D721Med (cell line): ENCODE measurements around the gene FOSL2.

Experiments used
- DNase-seq: peaks from one replicate; pipeline ENCODE4 v3.0.0; 2011; ENCODE audit warnings: low spot score; ENCODE audit not compliant: insufficient read length
- FAIRE-seq: peaks from 2 replicates; lab custom pipeline; 2011; peaks lifted over from hg19 to GRCh38; lab: Jason Lieb, UNC
- TF ChIP-seq, protein P1 (sequence below): IDR thresholded peaks from 2 replicates; pipeline ENCODE4 v1.5.1; 2012; ENCODE audit warnings: mild to moderate bottlenecking, control low read depth; ENCODE audit not compliant: insufficient read depth; ENCODE audit errors: missing control alignments

The FOSL2 gene

GRCh38 chr2:28392297-28393113 is at the start of gene FOSL2:
FOSL2 (plus strand) TSS chr2:28392858; CDS start chr2:28393721, 863 bp downstream.
- FAIRE-seq (no peak), DNase-seq (peak; percentile 80)
- TF ChIP-seq, protein P1, sequence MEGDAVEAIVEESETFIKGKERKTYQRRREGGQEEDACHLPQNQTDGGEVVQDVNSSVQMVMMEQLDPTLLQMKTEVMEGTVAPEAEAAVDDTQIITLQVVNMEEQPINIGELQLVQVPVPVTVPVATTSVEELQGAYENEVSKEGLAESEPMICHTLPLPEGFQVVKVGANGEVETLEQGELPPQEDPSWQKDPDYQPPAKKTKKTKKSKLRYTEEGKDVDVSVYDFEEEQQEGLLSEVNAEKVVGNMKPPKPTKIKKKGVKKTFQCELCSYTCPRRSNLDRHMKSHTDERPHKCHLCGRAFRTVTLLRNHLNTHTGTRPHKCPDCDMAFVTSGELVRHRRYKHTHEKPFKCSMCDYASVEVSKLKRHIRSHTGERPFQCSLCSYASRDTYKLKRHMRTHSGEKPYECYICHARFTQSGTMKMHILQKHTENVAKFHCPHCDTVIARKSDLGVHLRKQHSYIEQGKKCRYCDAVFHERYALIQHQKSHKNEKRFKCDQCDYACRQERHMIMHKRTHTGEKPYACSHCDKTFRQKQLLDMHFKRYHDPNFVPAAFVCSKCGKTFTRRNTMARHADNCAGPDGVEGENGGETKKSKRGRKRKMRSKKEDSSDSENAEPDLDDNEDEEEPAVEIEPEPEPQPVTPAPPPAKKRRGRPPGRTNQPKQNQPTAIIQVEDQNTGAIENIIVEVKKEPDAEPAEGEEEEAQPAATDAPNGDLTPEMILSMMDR: no peak

GRCh38 chr2:28343184-28343942 is 49.3 kb upstream of the FOSL2 start:
- TF ChIP-seq, protein P1: no peak
- DNase-seq: no peak
- FAIRE-seq: no peak

DNA sequence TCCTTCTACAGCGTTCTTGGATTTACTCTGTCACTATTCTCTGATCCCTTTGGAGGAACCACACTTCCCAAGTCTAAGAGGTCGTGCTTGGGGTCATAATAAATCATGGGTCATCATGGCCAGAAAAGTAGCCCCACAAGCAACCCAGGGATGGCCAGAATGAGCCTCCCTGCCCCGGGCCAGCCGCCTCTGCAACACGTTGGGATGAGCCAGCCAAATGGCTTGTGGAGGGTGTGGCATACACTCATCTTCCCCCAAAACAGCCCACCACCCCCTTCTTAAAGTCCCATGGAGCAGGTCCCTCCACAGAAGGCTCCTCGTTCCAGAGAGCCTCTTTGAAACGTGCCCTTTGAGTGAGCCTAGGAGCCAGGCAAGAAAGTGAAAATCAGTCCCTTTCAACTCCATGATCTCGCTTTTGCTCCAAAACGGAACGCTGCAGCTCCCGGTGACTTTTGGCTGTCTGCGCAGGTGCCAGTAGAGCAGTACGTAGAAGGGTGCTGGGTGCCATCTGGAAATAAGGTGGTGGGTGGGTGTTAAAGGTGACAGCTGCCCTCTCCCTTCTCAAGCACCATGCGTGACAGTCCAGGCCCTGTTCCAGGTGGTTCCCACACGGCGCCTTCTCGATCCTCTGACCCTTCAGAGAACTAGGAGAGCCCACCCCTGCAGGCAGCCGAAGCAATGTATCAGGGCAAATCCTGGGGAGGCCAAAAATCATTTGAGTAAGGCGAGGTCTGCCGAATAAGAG is 48.5 kb upstream of the FOSL2 start:
- no peak for DNase-seq
- TF ChIP-seq, protein P1: no peak
- no peak for FAIRE-seq

DNA sequence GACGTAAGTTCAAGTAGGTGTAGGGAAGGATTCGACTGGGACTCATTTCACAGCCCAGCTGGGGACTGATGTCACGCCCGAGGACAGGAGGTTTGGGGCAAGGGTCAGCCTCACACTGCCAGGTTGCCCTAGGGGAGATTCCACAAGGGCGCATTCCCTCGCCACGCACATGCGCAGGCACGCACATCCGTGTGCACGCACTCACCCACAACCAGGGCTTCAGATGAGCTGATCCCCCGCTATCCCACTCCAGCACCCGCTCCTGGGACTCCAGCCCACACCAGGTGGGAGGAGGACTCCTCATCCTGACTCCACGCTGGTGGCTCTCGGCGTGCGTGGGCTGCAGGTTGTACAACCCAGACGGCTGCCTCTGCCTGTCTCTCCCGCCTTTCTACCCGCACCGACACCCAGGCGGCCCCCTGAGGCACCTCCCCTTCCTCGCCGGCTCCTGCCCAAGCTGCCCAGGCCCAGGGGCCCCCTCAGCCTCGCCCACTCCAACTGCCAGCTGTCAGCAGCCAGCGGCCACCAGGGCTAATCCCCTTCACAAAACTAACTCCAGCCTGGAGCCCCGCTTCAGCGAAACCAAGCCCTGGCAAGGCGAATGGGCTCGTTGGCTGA is 47.8 kb upstream of the FOSL2 start:
- FAIRE-seq (no peak), DNase-seq (no peak)
- TF ChIP-seq, protein P1: no peak

DNA sequence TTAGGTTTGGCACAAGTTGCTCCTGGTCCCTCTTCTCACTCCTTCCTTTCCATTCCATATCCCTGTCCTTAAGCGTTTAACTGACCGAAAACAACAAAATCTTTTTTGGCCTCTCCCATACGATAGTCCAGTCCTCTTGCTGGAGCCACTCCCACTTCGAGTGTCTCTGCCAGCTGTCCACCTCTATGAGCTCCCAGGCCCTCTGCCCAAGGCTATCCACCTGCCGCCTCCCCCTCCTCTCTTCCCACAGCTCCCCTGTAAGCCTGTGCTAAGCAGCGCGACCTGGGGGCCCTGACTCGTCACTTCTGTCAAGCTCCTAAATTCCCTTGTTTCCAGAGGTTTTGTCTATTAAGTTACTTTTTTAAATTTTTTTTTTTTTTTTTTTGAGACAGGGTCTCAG is 47.0 kb upstream of the FOSL2 start:
- TF ChIP-seq, protein P1: no peak
- DNase-seq (no peak), FAIRE-seq (no peak)

DNA sequence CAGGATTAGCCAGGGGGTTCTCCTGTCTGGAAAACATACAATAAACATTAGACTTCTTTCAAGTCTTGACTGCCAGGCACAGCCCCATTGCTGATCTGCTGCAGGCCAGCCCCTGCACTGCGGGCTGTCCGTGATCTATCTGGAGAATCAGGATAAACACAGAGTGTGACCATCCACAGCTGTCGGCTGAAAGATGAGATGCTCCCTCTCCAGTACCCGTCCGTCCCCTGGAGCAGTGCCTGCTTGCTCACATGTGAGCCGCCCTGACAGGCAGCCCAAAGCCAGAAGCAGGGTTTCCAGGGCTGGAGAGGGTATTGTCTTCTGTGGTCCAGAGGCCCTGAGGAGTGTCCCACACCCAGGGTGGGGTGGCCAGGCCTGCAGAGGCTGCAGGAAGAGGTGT is 46.1 kb upstream of the FOSL2 start:
- TF ChIP-seq, protein P1: no peak
- DNase-seq (no peak), FAIRE-seq (no peak)
